Activated naive CD4-positive, alpha-beta T cell treated with Interleukin-2 at 50 U/mL for 16 hours (primary cell): ENCODE results near the gene SMIM38.
A peak's percentile ranks its signal among the peaks of the same experiment; 100 is the strongest.

Source experiments
- DNase-seq: peaks from one replicate; pipeline ENCODE4 v3.0.0-alpha.2; 2020

The SMIM38 gene

DNA sequence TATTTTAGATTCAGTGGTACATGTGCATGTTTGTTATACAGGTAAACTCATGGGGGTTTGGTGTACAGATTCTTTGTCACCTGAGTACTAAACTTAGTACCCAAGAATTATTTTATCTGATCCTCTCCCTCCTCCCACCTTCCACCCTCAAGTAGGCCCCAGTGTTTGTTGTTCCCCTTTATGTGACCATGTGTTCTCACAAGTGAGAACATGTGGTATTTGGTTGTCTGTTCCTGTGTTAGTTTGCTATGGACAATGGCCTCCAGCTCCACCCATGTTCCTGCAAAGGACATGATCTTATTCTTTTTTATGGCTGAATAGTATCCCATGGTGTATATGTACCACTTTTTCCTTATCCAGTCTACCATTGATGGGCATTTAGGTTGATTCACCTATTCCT lies 6.8 kb downstream of the SMIM38 start:
- DNase-seq = no peak

DNA sequence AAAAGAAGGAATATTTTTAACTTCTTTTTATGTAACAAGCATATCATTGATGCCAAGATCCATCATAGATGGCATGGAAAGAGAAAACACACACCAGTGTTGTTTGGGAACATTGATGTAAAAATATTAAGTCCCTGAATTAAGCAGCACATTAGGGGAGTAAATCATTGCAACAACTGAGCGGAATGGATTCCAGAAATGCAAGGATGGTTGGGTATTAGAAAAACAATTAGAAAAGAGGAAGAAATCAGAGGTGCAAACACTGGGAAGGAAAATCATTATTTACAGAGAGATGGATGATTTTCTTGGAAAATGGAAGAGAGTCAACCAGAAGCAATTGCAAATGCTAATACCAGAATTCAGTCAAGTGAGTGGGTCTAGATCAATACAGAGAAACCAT lies 8.1 kb downstream of the SMIM38 start:
- no peak for DNase-seq

DNA sequence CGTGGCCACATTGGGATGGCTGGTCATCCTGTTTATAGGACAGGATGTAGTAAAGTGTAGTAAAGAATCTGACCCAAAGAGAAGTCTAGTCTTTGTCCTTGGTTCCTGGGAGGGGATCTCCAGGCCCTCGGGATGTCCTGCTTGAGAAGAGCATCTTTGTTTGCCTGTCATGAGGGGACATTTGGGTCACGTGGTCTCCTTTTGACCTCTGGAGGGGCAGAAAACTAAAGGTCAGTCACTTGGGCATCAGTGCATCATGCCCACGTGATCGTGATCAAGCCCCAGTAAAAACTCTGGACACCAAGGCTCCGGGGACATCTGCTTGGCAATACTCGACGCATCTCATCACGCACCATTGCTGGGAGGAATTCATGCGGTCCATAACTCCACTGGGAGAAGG lies 9.1 kb downstream of the SMIM38 start:
- DNase-seq = no peak

DNA sequence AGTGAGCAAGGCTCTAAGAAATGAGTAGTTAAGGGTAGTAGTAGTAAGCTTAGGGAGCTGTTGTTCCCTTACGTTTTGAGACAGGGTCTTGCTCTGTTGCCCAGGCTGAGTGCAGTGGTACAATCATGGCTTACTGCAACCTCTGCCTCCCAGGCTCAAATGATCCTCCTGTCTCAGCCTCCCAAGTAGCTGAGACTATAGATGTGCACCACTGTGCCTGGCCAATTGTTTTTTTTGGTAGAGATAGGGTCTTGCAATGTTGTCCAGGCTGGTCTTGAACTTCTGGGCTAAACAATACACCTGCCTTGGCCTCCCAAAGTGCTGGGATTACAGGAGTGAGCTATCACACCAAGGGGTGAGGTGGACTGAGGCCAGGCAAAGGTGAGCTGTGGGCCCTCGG lies 10.0 kb downstream of the SMIM38 start:
- DNase-seq = no peak

DNA sequence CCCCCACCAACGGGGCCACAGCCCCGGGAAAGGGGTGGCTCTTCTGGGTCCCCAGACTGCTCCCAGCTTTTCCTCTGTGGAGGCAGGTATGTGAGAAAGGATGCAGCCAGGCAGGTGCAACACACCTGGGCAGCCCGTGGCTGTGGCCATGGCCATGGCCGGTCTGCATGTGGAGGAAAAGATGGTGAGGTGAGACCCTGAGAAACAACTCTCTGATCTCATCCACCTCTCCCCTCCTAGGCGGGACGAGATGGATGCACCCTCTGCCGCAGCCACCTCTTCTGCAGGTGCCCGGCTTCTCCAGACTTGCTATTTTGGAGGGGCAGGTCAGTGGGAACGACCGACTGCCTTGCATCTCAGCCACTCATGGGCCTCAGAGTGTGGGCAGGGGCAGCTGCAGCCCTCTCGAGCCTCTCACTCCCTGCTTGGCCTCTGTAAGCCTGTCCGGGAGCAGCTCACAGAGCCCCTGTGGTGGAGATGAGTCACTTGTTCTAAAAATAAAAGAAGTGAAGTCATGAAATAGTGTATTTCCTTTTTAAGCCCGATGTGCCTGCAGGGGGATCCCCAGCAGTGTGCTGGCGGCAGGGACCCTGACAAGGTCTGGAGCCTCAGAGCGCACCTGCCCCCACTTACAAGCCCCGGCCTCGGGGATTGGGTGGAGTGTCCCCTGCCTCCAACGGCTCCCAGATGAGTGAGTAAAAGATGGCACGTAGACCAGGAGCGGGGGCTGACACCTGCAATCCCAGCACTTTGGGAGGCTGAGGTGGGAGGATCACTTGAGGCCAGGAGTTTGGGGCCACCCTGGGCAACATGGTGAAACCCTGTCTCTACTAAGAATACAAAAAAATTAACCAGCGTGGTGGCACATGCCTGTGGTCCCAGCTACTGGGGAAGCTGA lies 10.7 kb downstream of the SMIM38 start:
- peak; percentile 41 for DNase-seq

DNA sequence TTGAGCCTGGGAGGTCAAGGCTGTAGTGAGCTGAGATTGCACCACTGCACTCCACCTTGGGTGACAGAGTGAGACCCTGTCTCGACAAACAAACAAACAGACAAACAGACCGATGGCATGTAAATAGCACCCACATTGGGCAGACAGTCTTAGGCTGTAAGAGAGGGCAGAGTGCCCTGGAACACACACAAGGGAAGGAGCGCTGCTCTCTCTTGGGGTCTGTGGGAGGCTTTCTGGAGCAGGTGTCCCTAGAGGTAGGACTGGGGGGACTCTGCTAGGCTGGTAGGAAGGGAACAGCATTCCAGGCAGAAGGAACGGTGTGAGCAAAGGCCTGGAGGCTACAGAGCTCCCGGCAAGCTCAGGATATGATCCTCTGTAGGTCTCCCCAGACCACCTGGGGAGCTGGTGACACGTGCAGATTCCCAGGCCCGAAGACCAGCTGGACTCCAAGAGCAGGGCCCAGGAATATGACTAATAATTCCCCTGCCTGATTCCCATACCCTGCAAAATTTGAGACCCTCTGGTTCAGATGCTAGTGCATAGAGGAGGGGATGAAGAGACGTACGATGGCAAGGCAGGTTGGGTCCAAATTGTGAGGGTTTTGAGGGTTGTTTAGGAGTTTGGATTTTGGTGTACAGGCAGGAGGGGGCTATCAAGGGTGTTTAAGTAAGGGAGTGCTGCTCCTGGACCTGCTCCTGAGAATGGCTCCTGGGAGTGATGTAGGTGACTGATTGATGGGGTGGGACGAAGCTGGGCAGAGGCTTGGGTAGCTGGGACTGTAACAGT lies 11.6 kb downstream of the SMIM38 start:
- DNase-seq = no peak

DNA sequence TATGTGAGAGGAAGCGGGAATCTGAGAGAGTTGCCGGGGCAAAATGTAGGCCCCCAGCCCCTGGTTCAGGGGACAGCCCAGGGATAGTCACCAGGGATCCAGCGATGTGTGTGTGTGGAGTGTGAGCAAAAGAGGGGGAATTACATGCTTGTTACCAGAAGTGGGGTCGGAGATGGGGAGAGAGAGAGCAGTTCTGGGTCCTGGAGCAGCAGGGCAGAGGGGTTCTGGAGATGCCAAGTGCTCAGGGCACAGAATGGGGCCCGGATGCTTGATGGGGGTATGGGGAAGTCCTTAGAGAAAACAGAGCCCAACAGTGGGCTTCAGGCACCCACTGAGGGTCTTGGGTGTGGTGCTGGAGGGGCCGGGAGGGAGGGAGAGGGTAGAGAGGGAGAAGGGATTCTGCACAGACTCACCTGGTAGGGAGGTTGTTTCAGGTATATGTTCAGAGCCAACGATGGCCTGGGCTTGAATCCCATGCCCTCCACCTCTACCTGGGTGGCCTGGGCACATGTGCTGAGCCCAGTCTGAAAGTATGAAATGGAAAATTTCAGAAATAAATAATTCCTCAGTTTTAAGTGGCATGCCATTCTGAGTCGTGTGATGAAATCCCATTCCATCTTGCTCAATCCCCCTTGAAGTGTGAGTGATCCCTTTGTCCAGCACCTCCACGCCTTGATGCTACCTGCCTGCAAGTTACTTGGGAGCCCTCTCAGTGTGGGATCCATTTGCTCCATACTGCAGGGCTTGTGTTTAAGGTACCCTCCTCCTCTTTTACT lies 12.4 kb downstream of the SMIM38 start:
- no peak for DNase-seq

DNA sequence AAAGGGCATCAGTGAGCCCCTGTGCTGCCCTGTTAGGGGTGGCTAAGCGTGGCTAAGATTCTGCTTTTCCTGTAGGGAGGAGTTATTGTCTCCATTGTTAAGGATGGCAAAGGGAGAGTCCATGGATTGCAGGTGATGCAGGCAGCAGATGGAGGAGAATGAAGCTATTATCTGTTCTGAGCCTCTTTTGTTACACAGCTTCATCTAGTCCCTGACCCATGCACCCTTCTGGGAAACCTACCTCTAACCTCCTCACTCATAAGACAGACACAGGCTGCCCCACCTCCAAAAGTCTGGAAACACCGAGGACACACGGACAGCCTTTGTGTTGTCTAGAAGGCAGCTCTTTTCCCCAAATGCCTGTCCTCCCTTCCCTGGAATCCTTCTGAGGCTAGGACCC lies 13.7 kb downstream of the SMIM38 start:
- DNase-seq = no peak

DNA sequence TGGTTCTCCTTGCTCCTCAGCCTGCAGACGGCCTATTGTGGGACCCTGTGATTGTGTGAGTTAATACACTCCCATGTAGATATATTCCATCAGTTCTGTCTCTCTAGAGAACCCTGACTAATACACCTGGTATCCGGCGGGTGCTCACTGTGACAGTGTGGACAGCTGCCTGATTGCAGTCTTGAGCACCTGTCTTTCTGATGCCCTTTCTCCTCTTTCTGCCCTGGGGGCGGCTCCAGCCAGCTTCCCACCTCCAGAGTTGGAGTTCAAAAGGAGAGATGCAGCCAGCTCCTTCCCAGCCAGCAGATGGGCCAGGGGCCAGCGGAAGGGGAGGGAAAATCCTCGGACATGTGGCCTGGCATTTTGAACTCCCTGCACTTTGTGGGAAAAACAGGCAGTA lies 15.0 kb downstream of the SMIM38 start:
- DNase-seq = no peak

DNA sequence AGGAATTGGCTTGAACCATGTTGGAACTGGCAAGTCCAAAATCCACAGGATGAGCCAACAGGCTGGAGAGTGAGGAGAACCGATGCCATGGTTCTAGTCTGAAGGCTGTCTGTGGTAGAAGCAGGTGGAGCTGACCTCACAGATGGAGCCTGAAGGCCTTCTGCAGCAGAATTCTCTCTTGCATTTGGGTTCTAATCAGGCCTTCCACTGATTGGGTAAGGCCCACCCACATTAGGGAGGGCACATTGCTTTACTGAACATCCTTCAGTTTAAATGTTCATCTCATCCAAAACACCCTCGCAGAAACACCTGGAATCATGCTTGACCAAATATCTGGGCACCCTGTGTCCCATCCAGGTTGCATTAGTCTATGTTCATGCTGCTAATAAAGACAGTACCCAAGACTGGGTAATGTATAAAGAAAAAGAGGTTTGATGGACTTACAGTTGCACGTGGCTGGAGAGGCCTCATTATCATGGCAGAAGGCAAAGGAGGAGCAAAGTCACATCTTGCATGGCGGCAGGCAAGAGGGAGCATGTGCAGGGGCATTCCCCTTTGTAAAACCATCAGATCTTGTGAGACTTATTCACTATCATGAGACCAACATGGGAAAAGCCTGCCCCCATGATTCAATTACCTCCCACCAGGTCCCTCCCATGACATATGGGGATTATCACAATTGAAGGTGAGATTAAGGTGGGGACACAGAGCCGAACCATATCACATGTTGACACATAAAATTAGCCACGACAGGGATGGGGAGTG lies 15.9 kb downstream of the SMIM38 start:
- DNase-seq = no peak

DNA sequence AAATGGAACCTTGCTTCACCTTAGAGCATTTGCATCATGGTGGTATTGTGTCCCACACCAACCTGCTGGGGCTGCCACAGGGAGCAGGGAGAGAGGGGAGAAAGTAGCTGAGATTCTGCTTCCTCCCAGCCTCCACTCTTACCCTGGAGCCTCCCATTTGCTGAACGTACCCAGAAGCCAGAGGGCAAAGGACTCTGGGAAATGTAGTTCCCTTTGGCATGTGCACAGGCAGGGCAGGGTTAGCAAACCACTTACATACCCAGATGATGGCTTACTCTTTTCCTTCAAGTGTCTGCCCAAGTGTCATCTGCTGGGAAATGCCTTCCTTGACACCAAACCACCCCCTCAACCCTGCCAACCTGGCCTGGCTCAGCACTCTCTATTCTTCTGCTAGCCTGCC lies 16.9 kb downstream of the SMIM38 start:
- DNase-seq = no peak

DNA sequence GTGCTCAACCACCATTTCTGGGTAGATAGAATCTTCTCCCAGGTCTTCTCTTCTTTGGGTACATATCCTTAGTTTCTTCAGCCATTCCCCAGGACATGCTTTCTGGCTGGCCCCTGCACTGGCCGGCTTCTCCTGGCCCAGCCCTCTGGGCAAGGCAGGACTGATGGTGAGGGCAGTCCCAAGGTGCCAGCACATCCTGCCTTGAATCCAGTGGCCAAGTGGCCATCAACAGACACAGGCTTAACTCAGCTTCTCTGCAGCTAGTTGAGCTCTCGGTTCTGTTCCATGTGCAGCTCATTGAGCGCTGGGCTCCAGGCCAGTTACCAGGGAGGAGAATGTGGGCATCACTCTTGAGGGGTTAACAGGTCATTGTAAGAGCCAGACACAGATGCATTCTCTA lies 17.6 kb downstream of the SMIM38 start:
- no peak for DNase-seq

DNA sequence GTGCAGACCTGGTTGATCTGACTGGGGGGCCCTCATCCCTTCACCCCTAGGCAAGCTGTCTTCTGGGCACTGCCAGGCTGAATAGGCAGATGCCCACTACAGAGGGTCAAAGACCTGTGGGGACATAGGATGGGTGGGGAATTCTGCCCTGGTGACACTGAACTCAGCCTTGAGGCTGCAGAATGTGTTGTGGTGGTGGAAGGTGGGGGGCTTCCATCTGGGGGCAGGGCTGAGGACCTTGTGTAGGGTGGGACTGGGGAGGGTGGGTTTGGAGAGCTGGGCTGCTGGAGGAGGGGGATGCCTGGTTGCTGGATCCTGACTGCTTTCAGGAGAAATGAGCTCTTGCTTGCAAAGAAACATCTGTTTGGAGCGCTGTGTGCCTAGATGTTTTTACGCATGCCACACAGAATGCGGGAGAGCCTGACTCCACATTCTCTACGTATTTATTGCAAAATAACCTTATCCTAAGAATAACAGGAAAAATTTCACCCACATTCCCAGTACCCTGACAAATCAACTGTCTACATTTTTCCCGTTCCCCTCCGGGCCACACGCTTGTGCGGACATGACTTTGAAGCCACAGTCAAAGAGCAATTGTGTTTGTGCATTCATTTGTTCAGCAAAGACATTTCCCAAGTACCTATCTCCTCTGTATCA lies 18.3 kb downstream of the SMIM38 start:
- DNase-seq = no peak

DNA sequence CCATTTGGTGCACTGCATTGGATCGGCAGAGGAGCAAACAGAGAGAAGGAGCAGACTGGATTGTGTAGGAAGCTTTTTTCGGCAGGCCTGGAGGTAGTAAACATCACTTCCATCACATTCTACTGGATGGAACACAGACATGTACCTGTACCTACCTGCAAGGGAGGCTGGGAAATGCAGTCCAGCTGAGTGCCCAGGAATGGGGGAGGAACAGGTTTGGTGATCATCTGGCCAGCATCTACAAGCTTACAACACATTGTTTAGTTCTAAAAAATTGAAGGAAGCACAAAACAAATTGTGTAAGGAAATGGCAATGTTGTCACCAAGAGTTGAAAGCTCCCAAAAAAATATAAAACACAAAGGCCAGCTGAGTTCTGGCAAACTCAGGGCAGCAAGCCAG lies 19.1 kb downstream of the SMIM38 start:
- DNase-seq = no peak

DNA sequence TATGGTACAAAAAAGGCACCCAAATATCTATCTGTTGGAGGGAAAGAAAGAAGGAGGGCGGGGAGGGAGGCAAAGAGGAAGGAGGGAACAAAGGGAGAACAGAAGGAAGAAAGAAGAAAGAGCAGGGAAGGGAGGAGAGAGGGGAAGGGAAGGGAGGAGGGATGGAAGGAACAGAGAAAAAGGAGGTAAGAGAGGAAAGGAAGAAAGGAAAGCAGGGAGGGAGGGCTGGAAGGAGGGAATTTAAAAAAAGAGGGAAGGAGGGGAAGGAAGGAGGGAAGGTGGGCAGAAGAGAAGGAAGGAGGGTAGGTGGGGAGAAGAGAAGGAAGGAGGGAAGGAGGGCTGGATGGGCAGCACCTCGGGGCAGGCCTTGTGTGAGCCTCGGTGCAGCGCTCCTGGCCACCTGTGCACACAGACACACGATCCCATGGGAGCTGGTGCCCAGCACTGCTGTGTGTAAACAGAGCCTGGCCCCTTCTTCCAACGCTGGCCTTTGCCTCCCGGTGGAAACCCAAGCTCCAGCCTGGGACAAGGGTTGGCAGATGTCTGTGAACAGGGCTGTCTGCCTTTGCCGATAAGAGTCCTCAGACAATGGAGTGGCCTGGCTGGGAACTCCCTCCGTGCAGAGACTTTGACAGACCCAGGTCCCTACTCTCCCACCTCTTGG lies 23.2 kb downstream of the SMIM38 start:
- DNase-seq = no peak

DNA sequence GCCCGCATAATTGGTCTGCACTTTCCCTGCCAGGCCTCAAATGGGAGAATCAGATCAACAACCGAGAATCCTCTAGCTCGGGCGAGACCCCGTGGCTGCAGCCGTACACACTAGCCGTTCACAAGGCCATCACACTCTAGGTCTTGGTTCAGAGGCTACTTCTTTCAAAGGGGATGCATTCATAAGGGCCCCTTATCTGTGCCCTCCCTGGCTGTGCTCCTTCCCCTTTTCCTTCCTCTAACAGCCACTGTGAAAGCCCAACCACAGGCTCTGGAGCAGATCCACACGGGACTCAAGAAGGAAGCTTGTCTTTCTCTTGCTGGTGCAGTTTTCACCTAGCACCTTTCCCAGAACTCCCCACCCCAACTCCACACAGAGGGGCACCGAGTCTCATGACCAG lies 24.5 kb downstream of the SMIM38 start:
- no peak for DNase-seq

DNA sequence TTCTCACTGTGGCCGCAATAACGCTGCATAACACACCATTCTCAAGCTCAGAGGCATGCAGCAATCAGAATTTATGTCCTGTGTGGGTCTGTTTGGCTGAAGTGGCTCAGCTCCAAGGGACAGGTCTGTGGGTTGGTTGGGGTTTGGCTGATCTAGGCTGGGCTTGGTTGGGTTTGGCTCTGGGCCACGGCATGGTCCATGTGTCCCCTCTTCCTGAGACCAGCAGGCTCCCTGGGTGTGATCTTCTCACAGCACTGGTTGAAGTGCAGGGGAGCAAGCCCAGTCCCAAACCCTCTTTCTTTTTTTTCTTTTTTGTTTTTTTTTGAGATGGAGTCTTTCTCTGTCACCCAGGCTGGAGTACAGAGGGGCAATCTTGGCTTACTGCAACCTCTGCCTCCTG lies 25.0 kb downstream of the SMIM38 start:
- DNase-seq = no peak

DNA sequence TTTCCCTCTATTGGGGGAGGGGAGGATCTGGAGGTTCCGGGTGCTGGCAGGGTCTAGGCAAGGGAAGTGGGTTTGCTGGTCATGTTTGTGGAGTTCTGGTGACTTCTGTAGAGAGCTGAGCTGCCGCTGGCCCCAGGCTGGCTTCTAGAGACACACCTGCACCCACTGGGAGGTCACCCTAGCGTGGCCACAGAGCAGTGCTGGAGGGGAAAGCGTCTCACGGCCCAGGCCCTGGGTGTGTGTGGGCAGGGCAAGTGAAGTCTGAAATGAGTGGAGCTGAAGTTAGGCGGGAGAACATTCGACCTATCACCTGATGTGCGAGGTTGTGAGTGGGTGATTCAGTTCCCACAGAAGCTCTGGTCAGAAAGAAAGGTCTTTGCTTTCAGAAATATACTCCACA lies 27.9 kb downstream of the SMIM38 start:
- DNase-seq = no peak

DNA sequence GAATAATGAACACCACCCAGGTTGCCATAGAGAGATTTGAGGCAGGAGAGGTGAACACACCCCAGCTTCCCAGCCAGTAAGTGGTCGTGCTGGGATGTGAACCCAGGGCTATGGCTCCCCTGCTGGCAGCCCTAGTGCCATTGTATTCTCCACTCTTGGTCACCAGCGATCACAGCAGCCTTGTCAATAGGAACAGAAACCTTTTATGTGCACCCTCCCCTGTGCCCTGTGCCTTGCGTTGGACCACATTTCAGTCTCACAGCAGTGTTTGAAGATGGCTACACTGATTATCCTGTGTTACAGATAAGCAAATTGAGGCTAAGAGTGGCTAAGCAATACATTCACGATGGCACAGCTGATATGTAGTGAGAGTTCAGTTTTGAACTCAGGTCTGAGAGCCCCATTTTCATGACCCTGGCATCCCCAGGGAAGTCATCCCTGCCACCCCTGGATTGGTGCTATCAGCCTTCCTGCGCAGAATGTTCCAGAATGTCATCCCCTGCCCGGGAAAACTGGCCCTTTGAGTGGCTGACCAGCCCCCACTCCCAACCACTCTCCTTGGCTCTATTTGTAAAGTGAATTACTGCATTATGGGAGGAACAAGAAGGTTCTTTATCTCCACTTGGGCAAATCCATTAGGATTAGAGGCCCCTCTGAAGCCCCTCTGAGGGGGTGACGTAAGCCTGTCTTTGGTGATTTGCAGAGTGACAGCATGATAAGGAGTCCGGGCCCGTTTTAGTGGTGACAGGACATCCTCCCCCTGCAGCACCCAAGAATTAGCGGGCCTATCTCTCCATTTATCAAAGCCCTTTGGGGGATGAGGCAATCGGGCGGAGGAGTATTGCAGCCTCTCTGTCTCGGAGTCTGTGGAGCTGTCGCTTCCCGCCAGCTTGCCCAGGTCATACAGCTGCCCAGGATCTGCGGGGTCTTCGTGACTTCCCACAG lies 30.9 kb downstream of the SMIM38 start:
- DNase-seq = no peak

DNA sequence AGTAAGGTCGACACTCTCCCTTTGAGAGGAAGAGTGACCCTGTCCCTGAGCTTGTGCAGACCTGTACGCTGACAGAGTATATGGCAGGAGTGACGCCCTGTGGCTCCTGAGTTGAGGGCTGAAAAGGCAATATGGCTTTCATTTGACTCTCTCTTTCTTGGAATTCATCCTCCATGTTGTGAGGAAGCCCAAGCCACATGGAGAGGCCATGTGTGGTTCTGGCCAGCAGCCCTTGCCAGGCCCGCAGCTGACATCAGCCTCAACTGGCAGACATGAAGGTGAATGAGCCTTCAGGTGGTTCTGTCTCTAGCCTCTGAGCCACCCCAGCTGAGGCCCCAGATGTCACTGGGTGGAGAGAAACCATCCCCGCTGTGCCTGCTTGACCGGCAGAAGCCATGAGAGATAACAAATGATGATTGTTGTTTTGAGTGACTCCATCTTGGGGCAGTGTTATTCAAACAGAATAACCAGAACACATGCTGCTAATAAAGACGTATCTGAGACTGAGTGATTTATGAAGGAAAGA lies 31.9 kb downstream of the SMIM38 start:
- no peak for DNase-seq
